Activated CD4-positive, alpha-beta T cell treated with anti-CD3 and anti-CD28 coated beads, Interleukin-10, Interleukin-2, amounts not matched to agents 100 ng/mL and 50 ng/mL, durations not matched to agents 16 hours and 8 hours (primary cell): Measurements from ENCODE around the gene BCAS3.
"Not testable (repeated sequence)": the region's sequence is repeated elsewhere in the genome, so short reads cannot be mapped to it uniquely, and the experiment has no call there.

ENCODE experiments used
- DNase-seq: peaks from one replicate; pipeline ENCODE4 v3.0.0-alpha.2; 2020

BCAS3 gene

DNA sequence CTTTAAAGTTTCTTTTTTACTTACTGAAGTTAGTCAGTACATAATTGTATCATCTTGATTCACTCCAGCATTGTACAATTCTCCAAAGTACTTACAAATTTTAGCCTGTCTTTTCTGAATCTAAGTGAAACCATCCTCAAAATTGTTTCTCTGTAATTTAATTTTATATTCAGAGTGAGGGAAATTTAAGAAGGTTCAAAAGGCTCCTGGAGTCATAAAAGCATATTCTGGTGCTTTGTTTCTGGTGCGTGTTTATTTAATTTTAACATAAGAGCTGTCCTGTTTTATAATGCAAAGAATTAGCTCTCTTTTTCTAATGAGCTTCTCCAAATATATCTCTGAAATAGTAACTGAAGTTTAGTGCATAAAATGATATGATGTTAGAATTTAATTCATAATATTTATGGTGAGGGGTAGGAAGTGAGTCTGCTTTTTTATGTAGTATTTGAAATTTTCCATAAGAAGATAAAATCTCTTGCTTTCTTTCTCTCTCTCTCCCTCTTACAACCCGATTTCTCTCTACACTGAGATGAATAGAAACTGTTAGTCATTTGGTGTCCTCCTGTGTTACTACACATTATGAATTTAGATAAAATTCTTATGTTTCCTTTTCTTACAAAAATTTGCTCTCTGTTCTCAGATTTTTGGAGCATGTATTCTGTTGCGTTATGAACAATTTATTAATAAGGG is 339.8 kb downstream of the BCAS3 start:
- DNase-seq: no peak

- no peak for DNase-seq
Observed at GRCh38 chr17:61018938-61019337, 341.3 kb downstream of the BCAS3 start.

DNA sequence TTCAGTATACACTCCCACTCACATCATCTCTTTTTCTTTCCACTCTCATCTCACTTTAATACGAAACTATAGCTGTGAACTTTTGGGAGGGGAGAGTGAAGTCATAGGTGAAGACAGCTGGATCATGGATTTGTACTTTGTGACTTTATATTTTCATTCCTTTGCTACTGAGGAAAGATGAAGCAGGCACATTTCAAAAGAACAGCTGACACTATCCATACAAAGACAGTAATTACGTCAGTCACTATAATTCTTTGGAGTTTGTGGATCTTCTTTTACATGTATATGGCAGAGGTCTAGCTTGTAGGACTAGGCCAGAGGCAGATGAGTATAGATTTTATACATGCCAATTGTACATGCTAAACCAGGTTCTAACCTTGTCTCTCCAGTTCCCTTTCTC is 346.3 kb downstream of the BCAS3 start:
- DNase-seq: no peak

GRCh38 chr17:61026818-61027217 is 349.2 kb downstream of the BCAS3 start:
- no peak for DNase-seq

- no peak for DNase-seq
Observed at GRCh38 chr17:61029181-61029580, 351.5 kb downstream of the BCAS3 start.

DNA sequence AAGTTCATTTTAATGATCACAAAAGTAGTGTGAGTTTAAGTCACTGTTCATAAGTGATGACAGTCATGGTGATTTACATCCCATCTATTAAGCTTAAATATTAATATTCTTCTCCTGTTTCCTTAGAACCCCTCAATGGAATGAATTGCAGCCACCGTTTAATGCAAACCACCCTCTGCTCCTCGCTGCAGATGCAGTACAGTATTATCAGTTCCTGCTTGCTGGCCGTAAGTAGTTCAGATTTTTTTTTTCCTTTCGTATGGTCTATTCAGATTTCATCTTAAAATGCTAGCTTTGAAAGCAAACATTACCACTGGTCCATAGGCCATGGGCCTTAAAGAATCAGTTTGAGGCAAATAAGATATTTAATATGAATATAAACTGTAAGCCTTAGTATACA is 363.0 kb downstream of the BCAS3 start:
- no peak for DNase-seq

DNA sequence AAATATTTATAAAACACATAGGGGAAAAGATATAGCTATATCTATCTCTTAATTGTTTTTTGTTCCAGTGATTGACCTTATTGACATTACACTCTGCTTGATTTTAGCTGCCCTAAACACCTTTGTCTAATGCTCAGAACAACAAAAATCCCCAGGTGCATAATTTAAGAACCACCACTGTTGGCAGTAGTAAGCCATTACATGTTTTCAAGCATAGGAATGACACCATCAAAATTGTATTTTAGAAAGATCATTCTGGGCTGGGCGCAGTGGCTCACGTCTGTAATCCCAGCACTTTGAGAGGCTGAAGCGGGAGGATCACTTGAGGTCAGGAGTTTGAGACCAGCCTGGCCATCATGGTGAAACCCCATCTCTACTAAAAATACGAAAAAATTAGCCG is 364.7 kb downstream of the BCAS3 start:
- not testable (repeated sequence) for DNase-seq

- no peak for DNase-seq
Observed at GRCh38 chr17:61047515-61047914, 369.9 kb downstream of the BCAS3 start.

DNA sequence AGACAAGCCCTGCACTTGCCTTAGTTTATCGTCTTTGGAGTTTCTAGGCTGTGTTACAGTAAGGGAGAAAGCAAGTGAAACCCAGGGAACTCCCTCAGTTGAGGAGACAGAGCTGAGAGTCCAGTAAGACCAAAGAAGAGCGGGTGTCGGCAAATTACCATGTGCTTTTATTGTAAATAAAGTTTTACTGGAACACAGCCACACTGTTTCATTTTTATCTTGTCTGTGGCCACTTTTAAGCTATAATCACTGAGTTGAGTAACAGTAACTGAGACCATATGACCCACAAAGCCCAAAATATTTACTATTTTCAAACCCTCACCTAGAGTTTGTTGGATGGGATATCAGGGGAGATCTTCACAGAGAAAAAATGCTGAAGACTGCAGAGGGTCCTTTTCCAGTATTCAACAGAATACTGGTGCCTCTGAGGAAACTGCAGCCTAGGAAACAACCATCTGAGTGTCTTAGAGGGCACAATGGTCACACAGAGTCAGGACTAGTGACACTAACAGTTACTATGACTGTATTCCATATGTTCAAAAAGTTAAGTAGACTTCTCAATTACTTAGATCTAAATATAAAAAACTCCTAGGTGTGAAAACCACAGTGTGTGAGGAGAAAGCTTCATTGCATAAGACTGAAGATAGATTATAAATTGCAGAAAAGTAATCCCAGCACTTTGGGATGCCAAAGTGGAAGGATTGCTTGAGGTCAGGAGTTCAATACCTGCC is 370.9 kb downstream of the BCAS3 start:
- DNase-seq: peak; percentile 5

GRCh38 chr17:61053469-61053868 is 375.8 kb downstream of the BCAS3 start:
- DNase-seq: no peak

GRCh38 chr17:61054436-61054835 is 376.8 kb downstream of the BCAS3 start:
- DNase-seq: no peak

- peak; percentile 64 for DNase-seq
Observed at GRCh38 chr17:61057257-61057656, 379.6 kb downstream of the BCAS3 start.

DNA sequence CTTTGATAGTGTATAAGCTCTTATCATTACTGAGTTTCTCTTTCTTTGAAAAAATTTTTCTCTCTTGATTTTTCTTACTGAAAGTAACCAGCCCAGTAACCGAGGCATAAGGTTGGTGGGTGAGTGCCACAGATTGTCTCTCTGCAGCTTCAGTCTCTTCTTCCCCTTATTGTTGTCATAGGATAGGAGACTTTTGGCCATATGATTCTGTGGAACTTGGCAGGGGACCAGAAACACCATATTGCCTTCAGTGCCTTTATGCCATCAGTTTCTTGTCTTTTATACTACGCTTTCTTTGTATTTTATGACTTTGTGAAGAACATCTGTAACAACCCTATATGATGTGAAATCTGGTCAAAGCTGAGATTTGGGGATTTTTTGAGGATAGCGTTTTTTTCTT is 380.4 kb downstream of the BCAS3 start:
- DNase-seq: no peak

GRCh38 chr17:61063528-61063927 is 385.9 kb downstream of the BCAS3 start:
- DNase-seq: no peak

GRCh38 chr17:61064087-61064951 is 386.7 kb downstream of the BCAS3 start:
- no peak for DNase-seq

DNA sequence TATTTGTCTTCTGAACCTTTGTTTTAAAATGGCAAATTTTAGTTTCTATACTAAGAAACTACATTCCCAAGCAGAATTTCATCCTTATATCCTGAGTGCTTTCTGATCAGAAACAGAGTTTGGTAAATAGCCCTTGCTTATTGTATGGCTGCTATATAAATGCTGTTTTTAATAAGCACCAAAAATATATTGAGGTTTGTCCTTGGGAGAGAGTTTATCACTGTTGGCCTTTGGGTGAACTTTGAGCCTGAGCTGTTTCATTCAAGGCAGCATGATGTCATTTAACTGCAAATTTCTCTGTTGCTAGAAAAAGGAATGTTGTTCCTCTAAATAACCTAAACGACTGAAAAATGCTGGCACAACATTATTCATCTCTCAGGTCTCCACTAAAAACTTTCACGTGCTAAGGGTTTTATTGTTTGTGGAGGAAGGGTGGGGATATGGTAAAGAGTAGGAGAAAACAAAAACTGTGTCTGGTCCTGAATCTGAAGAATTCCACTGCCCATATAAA is 387.7 kb downstream of the BCAS3 start:
- DNase-seq: no peak

- DNase-seq: no peak
Observed at GRCh38 chr17:61066062-61066461, 388.4 kb downstream of the BCAS3 start.

DNA sequence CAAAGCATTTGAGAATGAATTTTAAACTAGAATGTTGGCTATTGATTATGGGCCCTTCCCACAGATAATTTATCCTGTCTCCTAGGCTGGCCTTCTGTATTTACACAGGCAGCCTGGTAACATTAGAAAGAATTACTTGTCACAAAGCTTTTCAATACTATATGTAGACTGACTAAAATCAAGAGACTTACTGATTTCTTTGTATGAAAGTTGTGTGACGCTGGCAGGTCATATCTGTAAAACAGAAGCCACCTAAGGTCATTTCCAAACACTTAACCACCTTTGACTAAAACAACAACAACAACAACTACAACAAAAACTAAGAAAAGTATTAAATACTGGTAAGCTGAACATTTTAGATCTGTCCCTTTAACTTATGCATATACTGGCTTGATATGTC is 393.0 kb downstream of the BCAS3 start:
- DNase-seq: peak; percentile 70

DNA sequence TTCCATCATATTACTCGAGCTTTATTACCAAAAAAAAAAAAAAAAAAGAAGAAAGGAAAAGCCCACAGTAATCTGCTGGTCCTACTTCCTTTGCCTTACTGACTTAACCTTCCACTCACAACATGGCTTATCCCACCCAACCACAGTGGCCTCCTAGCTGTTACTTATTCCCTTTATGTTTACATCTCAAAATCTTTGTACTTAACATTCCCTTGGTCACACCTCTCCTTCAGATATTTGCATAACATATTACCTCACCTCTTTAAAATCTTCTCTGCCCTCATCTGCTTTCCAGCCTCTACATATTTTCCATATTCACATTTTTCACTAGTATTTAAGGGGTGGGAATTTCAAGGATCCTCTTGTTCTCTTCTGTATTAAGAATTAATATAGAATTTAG is 395.0 kb downstream of the BCAS3 start:
- DNase-seq: no peak

GRCh38 chr17:61073131-61073530 is 395.5 kb downstream of the BCAS3 start:
- DNase-seq: no peak

GRCh38 chr17:61073799-61074513 is 396.3 kb downstream of the BCAS3 start:
- DNase-seq: no peak

DNA sequence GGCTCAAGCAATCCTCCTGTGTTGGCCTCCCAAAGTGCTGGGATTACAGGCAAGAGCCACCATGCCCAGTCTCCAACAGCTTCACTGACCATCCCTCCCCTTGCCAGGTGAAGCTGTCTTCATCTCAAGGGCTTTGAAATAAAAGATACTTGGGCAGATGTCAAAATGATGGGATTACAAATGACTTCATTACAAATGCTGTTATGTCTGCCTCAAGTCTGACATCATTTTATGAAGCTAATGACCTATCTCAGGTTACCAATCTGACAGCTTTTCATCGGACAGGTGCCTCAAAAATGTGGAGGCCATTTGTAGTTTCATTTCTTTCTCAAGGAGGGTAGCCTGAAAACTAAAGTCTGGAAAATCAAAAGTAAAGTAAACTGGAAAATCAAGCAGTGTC is 398.3 kb downstream of the BCAS3 start:
- no peak for DNase-seq

DNA sequence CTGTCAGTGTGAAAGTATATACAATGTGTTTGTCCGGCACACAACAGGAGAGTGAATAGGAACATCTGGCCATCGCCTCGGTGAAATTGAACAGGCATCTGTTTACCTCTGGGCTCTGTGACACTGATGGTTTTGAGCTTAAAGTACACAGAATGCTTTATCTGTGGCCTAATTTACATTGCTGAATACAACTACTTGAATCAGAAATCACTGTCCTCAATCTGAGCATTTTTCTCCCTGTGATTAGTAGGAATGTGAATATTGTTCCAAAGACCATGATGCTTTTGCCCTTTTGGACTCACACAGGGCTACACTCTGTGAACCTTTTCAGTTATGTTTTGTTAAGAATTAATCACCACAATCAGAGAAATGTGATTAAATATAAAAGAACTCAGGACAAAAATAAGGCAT is 399.0 kb downstream of the BCAS3 start:
- no peak for DNase-seq
